ENCODE results near the gene ARMC5.

DNA sequence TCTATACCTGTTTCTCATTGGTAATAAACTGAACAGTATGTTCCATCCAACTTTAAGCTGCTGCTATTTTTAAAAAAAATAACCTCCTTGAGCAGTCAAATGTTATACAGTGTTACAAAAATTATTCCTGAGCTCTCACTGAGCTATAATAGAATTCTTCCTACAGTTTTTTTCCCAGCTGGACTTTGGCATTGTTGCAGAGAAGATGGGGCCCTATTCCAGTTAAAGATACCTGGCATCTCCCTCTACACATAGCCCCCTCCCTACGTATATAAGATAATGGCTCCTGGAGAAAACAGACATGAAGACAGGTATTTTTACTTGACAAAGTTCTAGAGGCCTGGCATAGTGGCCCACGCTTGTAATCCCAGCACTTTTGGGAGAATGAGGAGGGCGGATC, 29.5 kb upstream of the ARMC5 start:
- TF ChIP-seq, protein P1, sequence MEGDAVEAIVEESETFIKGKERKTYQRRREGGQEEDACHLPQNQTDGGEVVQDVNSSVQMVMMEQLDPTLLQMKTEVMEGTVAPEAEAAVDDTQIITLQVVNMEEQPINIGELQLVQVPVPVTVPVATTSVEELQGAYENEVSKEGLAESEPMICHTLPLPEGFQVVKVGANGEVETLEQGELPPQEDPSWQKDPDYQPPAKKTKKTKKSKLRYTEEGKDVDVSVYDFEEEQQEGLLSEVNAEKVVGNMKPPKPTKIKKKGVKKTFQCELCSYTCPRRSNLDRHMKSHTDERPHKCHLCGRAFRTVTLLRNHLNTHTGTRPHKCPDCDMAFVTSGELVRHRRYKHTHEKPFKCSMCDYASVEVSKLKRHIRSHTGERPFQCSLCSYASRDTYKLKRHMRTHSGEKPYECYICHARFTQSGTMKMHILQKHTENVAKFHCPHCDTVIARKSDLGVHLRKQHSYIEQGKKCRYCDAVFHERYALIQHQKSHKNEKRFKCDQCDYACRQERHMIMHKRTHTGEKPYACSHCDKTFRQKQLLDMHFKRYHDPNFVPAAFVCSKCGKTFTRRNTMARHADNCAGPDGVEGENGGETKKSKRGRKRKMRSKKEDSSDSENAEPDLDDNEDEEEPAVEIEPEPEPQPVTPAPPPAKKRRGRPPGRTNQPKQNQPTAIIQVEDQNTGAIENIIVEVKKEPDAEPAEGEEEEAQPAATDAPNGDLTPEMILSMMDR (IDR thresholded peaks at IDR 0.05), result no peak
- no peak for TF ChIP-seq POLR2A (IDR thresholded peaks at IDR 0.05)
